NCI-H460 (cell line): ENCODE measurements around the gene RNASE4. TPM values are rescaled to one million over a fixed set of nuclear protein-coding genes. Genes with fewer than 3 reads are reported as not detected.
"Not testable (repeated sequence)": the region's sequence is repeated elsewhere in the genome, so short reads cannot be mapped to it uniquely, and the experiment has no call there.

ENCODE experiments used
- DNase-seq: peaks from one replicate; pipeline ENCODE4 v3.0.0-alpha.2; 2016; ENCODE audit warnings: low read depth; ENCODE audit errors: extremely low read depth
- small RNA-seq, 2 experiments: library from RNA; depleted of rRNA; stranded (forward); fragments of <200 nt; gene quantifications; one replicate each; pipeline ENCODE3, GENCODE V24; 2014
- total RNA-seq: library from RNA; depleted of rRNA; stranded (reverse); fragments of >200 nt; shearing (Covaris generic); gene quantifications from 2 replicates; pipeline ENCODE4 v1.2.3, GENCODE V29; 2014; rRNA removed

Gene RNASE4
- total RNA-seq, 1 experiment from 2014 or later = 22.9 TPM

DNA sequence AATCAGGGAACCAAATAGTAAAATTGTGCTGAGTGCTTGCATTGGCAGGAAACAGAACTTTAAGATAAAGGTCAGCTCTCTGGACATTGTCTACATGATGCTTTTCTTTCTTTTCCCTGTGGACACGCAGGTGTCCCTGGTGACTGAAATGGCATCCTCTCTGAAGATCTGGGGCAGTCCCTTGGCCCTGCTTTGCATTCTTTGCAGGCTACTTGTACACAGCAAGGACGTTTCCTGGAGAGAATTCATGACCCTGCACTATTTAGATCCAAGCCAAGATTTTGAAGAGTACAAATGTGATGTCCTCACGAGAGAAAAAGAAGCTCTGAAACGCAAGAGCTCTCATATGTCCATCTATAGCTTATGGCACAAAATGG is 50.1 kb downstream of the RNASE4 start:
- no peak for DNase-seq

DNA sequence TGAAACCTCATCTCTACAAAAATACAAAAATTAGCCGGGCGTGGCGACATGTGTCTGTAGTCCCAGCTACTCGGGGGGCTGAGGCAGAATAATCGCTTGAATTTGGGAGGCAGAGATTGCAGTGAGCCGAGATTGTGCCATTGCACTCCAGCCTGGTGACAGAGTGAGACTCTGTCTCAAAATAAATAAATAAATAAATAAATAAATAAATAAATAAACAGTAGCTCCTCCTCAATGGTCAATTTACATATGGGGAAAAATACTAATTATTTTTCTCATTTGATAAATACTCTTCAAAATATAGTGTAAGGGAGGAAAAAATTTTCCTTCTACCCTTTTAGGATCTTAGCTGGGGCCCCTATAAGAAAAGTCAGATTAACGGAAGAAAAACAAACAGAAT is 53.9 kb downstream of the RNASE4 start:
- DNase-seq = not testable (repeated sequence)

DNA sequence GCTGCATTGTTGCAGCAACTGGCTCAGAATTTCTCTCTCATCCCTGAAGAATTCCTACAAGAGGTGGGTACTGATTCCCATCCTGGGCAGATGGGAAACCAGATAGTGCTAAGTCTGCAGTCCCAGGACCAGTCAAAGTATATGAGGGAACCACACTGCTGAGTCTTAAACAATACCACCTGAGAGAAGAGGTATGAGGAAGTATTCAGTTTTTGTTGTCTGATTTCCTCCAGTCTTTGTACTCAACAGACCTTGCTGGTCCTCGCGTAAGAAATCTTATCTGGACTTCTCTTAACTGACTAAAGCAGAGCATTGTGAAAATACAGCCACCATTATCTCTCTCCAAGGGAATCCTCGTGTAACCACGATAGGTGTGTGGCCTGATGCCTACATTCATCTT is 57.8 kb downstream of the RNASE4 start:
- no peak for DNase-seq

DNA sequence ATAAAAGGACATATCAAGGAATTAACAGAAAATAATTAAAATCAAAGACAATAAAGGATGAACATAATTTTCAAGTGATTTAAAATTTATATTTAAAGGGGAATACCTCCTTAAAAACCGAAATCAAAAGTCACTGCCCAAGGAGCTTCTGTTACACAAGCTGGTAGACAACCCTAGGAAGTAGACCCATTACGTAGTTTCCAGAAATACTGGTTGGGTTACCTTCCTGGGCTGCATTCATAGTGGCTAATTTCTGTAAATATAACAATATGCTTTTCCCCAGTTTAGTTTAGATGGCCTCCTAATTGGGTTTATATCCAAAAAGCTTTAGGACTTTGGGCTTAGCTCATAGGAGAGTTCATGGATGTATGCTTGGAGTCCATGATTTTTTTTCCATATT is 59.2 kb downstream of the RNASE4 start:
- no peak for DNase-seq

DNA sequence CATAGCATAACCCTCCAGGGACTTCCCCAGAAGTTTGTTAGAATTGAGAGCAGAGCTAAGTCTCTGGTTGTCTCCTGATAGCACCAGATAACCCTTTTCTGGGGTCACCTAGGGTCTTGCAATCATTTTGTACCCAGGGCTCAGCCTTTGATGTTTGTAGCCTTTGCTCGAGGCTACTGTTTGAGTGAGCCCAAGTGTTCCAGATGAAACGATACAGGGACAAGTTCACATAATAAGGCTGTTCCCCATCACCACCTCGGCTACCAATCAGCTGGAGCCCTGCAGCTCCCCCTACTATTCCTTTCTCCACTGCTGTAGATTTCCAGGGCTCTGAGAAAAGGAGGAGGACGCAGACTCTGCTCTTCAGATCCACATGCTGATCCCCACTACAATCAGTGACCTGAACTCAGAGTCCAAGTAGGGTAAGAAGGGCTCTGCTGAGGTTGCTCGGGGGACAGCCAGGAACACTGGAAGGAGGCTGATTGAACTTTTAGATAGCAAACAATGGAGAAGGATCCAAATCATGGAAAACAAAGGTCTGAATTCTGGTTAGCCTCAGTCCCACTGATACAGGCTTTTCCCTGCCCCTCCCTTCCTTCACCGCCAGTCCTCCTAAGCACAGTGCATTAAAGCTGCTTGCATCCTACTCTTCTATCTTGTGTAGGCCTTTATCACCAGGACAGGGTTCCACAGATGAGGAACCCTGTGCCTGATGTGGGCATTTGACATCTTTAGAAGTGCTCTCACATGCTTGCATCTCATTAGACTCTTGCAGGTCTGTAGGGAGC is 61.4 kb downstream of the RNASE4 start, which contains the start of gene EDDM3A:
Gene EDDM3A (plus strand): TSS at position 317 of the 788 bp plus-strand sequence. CDS start 1,694 bp downstream, outside the sequence.
- DNase-seq = no peak

DNA sequence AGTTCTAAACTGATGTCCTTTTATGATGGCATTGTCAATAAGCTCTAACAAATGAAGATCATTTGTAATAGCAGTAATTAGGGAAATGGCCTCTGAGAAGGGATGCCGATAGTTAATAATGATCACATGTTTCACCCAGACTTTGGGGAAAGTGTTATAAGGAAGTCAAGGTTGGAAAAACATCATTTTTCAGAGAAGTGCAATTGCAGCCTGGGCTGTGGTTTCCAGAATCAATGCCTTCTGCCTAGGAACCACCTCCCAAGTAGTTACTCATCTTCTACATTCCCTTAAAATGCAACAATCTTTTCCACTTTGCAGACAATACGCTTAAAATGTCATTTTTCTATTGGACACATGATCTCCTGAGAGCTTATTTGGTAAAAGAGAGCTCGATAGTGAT is 62.2 kb downstream of the RNASE4 start:
- no peak for DNase-seq

DNA sequence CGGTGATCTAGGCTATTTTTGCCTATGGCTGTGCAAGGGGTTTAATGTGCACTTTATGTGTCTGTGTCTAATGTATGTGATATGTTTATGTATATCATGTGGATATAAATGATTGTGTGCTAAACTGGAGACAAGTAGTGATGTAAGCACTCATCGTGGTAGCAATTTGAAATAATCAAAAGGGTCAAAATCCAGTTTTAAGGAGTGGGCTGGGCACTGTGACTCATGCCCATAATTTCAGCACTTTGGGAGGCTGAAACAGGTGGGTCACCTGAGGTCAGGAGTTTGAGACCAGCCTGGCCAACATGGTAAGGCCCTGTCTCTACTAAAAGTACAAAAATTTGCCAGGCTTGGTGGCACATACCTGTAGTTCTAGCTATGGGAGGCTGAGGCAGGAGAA is 64.1 kb downstream of the RNASE4 start:
- DNase-seq = no peak

DNA sequence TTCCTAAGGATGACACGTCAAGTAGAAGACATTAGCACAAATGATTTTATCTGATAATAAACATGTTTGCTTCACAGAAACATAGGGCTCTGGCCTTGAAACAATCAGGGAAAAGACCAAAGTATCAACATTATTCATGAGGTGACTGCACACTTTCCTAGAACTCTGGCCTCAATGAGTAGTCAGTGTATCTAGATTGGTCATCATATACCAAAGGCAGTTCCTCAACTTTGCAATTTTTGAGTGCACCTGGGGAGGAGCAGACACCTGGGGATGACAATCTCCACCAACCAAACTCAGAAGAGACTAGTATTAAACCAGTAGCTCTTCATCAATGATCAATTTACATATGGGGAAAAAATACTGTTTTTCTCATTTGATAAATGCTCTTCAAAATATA is 65.8 kb downstream of the RNASE4 start:
- no peak for DNase-seq

Small RNA genes lying within 50 kb of the gene (small RNA-seq; reads per million reads assigned to genes)
- 0 reads per million in 2 experiments for gene RF00019

Other genes with a start within 250 kb of the RNASE4 start
- gene KLHL33, start 248.4 kb upstream of the RNASE4 start, total RNA-seq = not detected in 2 replicates
- 29.6 and 32.6 TPM in 2 replicates for gene OSGEP, start 229.7 kb upstream of the RNASE4 start, total RNA-seq
- 96.7 and 151 TPM in 2 replicates for gene APEX1, start 229.3 kb upstream of the RNASE4 start, total RNA-seq
- 17.3 and 20.6 TPM in 2 replicates for gene PIP4P1, start 223.1 kb upstream of the RNASE4 start, total RNA-seq
- 83.5 and 89.9 TPM in 2 replicates for gene PNP, start 215.2 kb upstream of the RNASE4 start, total RNA-seq
- gene RNASE10, start 179.0 kb upstream of the RNASE4 start, total RNA-seq = not detected in 2 replicates
- gene RNASE9, start 123.5 kb upstream of the RNASE4 start, total RNA-seq = not detected in 2 replicates
- gene RNASE11, start 96.6 kb upstream of the RNASE4 start, total RNA-seq = not detected in 2 replicates
- not detected in 2 replicates for gene RNASE12, start 93.2 kb upstream of the RNASE4 start, total RNA-seq
- not detected in 2 replicates for gene OR6S1, start 42.9 kb upstream of the RNASE4 start, total RNA-seq
- gene ANG, start 4.2 kb downstream of the RNASE4 start, total RNA-seq = 12.5 and 14.7 TPM in 2 replicates
- gene EDDM3A, start 61.3 kb downstream of the RNASE4 start, total RNA-seq = not detected in 2 replicates
- not detected in 2 replicates for gene EDDM3B, start 83.8 kb downstream of the RNASE4 start, total RNA-seq
- gene RNASE6, start 96.7 kb downstream of the RNASE4 start, total RNA-seq = 0.20 TPM in 1 of 2 replicates, not detected in the other
- not detected in 2 replicates for gene RNASE1, start 118.3 kb downstream of the RNASE4 start, total RNA-seq
- gene RNASE3, start 206.8 kb downstream of the RNASE4 start, total RNA-seq = not detected in 2 replicates